Uterus (tissue), 2 donors: ENCODE data around the gene RNASE8.

ENCODE experiments used
- POLR2A ChIP-seq, 2 donors: fragments of 450-650 bp; IDR thresholded peaks; one replicate each; pipeline ENCODE4 v1.6.1; 2016; ENCODE audit warnings: antibody characterized with exemption in 2 of 2, mild to moderate bottlenecking in 1 of 2, moderate library complexity in 1 of 2
- TF ChIP-seq, protein P1 (sequence below), 4 experiments: fragments of 200-600 bp in 2 of 4; fragments of 450-650 bp in 2 of 4; sonication (generic) in 2 of 4; IDR thresholded peaks; one replicate each; pipeline ENCODE4 v1.5.1; 2016 to 2019; ENCODE audit warnings: antibody characterized with exemption in 4 of 4, mild to moderate bottlenecking in 2 of 4, moderate library complexity in 1 of 4

DNA sequence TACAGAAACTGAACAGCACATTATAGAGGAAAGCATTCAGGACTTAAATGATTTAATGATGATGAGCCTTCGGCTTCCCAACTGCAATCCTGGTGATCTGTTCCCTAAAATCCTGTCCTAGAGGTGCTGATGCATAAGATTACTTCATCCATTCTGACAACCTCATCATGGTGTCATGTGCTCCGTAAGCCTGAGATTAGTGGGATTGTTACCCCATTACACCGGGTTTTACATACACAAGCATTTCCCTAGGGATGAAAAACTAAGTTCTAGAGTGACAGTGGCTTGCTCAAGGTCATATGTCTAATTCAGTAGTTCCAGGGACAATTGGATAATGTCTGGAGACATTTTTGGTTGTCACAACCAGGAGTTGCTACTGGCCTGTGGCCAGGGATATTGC is 20.5 kb upstream of the RNASE8 start:
- TF ChIP-seq, protein P1, sequence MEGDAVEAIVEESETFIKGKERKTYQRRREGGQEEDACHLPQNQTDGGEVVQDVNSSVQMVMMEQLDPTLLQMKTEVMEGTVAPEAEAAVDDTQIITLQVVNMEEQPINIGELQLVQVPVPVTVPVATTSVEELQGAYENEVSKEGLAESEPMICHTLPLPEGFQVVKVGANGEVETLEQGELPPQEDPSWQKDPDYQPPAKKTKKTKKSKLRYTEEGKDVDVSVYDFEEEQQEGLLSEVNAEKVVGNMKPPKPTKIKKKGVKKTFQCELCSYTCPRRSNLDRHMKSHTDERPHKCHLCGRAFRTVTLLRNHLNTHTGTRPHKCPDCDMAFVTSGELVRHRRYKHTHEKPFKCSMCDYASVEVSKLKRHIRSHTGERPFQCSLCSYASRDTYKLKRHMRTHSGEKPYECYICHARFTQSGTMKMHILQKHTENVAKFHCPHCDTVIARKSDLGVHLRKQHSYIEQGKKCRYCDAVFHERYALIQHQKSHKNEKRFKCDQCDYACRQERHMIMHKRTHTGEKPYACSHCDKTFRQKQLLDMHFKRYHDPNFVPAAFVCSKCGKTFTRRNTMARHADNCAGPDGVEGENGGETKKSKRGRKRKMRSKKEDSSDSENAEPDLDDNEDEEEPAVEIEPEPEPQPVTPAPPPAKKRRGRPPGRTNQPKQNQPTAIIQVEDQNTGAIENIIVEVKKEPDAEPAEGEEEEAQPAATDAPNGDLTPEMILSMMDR (IDR thresholded peaks at IDR 0.05), result no peak
- no peak for TF ChIP-seq POLR2A (IDR thresholded peaks at IDR 0.05)
